ENCODE measurements around the gene CXCL1.

Gene CXCL1

GRCh38 chr4:73847526-73848182 lies 21.5 kb upstream of the CXCL1 start:
- no peak for DNase-seq (ENCODE audit: low read depth, low spot score)
- Histone ChIP-seq H3K27ac (no peak overlapping the region), H3K36me3 (ENCODE audit: insufficient read depth, low read length) (no peaks in the 10 kb centered on the region), H3K9me3 (ENCODE audit: low read depth, low read length) (no peaks in the 10 kb centered on the region), H3K9ac (ENCODE audit: insufficient read length) (no peak overlapping the region), H3K4me3 (no peak overlapping the region)
- no peak for TF ChIP-seq POLR2AphosphoS5 (IDR thresholded peaks at IDR 0.05; ENCODE audit: borderline replicate concordance, low read depth, low read length)
- TF ChIP-seq FOXP2 (optimal IDR thresholded peaks at IDR 0.05; ENCODE audit: control extremely low read depth, extremely low read length, insufficient read depth): no peak
- no peak for TF ChIP-seq EZH2 (IDR thresholded peaks at IDR 0.05)

- Histone ChIP-seq H3K4me3 (no peak overlapping the region), H3K27ac (no peak overlapping the region), H3K36me3 (ENCODE audit: insufficient read depth, low read length) (no peaks in the 10 kb centered on the region), H3K9me3 (ENCODE audit: low read depth, low read length) (no peaks in the 10 kb centered on the region), H3K9ac (ENCODE audit: insufficient read length) (no peak overlapping the region)
- DNase-seq (ENCODE audit: low read depth, low spot score): no peak
- TF ChIP-seq POLR2AphosphoS5 (IDR thresholded peaks at IDR 0.05; ENCODE audit: borderline replicate concordance, low read depth, low read length) (no peak), FOXP2 (optimal IDR thresholded peaks at IDR 0.05; ENCODE audit: control extremely low read depth, extremely low read length, insufficient read depth) (no peak), EZH2 (IDR thresholded peaks at IDR 0.05) (no peak)
Observed at GRCh38 chr4:73848183-73848777, 20.9 kb upstream of the CXCL1 start.

GRCh38 chr4:73850261-73850970 lies 18.8 kb upstream of the CXCL1 start:
- no peaks in the 10 kb centered on the region for H3K36me3 ChIP-seq (ENCODE audit: insufficient read depth, low read length)
- no peak overlapping the region for H3K4me3 ChIP-seq
- no peak for DNase-seq (ENCODE audit: low read depth, low spot score)
- TF ChIP-seq FOXP2 (optimal IDR thresholded peaks at IDR 0.05; ENCODE audit: control extremely low read depth, extremely low read length, insufficient read depth) (no peak), POLR2AphosphoS5 (IDR thresholded peaks at IDR 0.05; ENCODE audit: borderline replicate concordance, low read depth, low read length) (no peak), EZH2 (IDR thresholded peaks at IDR 0.05) (no peak)
- H3K9me3 ChIP-seq (ENCODE audit: low read depth, low read length): no peaks in the 10 kb centered on the region
- H3K27ac ChIP-seq: no peak overlapping the region
- H3K9ac ChIP-seq (ENCODE audit: insufficient read length): no peak overlapping the region

- Histone ChIP-seq H3K9me3 (ENCODE audit: low read depth, low read length) (no peaks in the 10 kb centered on the region), H3K9ac (ENCODE audit: insufficient read length) (no peak overlapping the region), H3K27ac (no peak overlapping the region), H3K4me3 (no peak overlapping the region), H3K36me3 (ENCODE audit: insufficient read depth, low read length) (no peaks in the 10 kb centered on the region)
- TF ChIP-seq EZH2 (IDR thresholded peaks at IDR 0.05) (no peak), FOXP2 (optimal IDR thresholded peaks at IDR 0.05; ENCODE audit: control extremely low read depth, extremely low read length, insufficient read depth) (no peak), POLR2AphosphoS5 (IDR thresholded peaks at IDR 0.05; ENCODE audit: borderline replicate concordance, low read depth, low read length) (no peak)
- no peak for DNase-seq (ENCODE audit: low read depth, low spot score)
Observed at GRCh38 chr4:73851293-73851692, 17.9 kb upstream of the CXCL1 start.

GRCh38 chr4:73852771-73853170 lies 16.4 kb upstream of the CXCL1 start:
- Histone ChIP-seq H3K9ac (ENCODE audit: insufficient read length) (no peak overlapping the region), H3K4me3 (no peak overlapping the region), H3K27ac (no peak overlapping the region), H3K36me3 (ENCODE audit: insufficient read depth, low read length) (no peaks in the 10 kb centered on the region), H3K9me3 (ENCODE audit: low read depth, low read length) (no peaks in the 10 kb centered on the region)
- no peak for DNase-seq (ENCODE audit: low read depth, low spot score)
- TF ChIP-seq EZH2 (IDR thresholded peaks at IDR 0.05) (no peak), FOXP2 (optimal IDR thresholded peaks at IDR 0.05; ENCODE audit: control extremely low read depth, extremely low read length, insufficient read depth) (no peak), POLR2AphosphoS5 (IDR thresholded peaks at IDR 0.05; ENCODE audit: borderline replicate concordance, low read depth, low read length) (no peak)

- TF ChIP-seq EZH2 (IDR thresholded peaks at IDR 0.05) (no peak), FOXP2 (optimal IDR thresholded peaks at IDR 0.05; ENCODE audit: control extremely low read depth, extremely low read length, insufficient read depth) (no peak), POLR2AphosphoS5 (IDR thresholded peaks at IDR 0.05; ENCODE audit: borderline replicate concordance, low read depth, low read length) (no peak)
- Histone ChIP-seq H3K4me3 (peak within 1 kb of the TSS; percentile 25; the same call in 1 of the 2 replicates), H3K9me3 (ENCODE audit: low read depth, low read length) (no peaks in the 10 kb centered on the region), H3K36me3 (ENCODE audit: insufficient read depth, low read length) (no peaks in the 10 kb centered on the region), H3K9ac (ENCODE audit: insufficient read length) (no peak within 1 kb of the TSS), H3K27ac (no peak within 1 kb of the TSS)
- no peak for DNase-seq (ENCODE audit: low read depth, low spot score)
Observed at GRCh38 chr4:73853246-73853704, 15.9 kb upstream of the CXCL1 start, which contains the start of gene PF4V1. PF4V1 (plus strand) TSS chr4:73853296; CDS start chr4:73853363, 67 bp downstream.

GRCh38 chr4:73853718-73854473 lies 15.3 kb upstream of the CXCL1 start:
- Histone ChIP-seq H3K36me3 (ENCODE audit: insufficient read depth, low read length) (no peaks in the 10 kb centered on the region), H3K27ac (no peak overlapping the region), H3K9ac (ENCODE audit: insufficient read length) (no peak overlapping the region), H3K4me3 (no peak overlapping the region), H3K9me3 (ENCODE audit: low read depth, low read length) (no peaks in the 10 kb centered on the region)
- no peak for DNase-seq (ENCODE audit: low read depth, low spot score)
- no peak for TF ChIP-seq POLR2AphosphoS5 (IDR thresholded peaks at IDR 0.05; ENCODE audit: borderline replicate concordance, low read depth, low read length)
- TF ChIP-seq FOXP2 (optimal IDR thresholded peaks at IDR 0.05; ENCODE audit: control extremely low read depth, extremely low read length, insufficient read depth): no peak
- no peak for TF ChIP-seq EZH2 (IDR thresholded peaks at IDR 0.05)

- Histone ChIP-seq H3K4me3 (no peak overlapping the region), H3K36me3 (ENCODE audit: insufficient read depth, low read length) (no peaks in the 10 kb centered on the region), H3K9me3 (ENCODE audit: low read depth, low read length) (no peaks in the 10 kb centered on the region), H3K9ac (ENCODE audit: insufficient read length) (no peak overlapping the region), H3K27ac (no peak overlapping the region)
- TF ChIP-seq FOXP2 (optimal IDR thresholded peaks at IDR 0.05; ENCODE audit: control extremely low read depth, extremely low read length, insufficient read depth): no peak
- DNase-seq (ENCODE audit: low read depth, low spot score): no peak
Observed at GRCh38 chr4:73855406-73855805, 13.8 kb upstream of the CXCL1 start.
